B cell (primary cell): ENCODE measurements around the gene TMEM150A. TPM values are rescaled to one million over a fixed set of nuclear protein-coding genes. Genes with fewer than 3 reads are reported as not detected.
"Not testable (repeated sequence)": the region's sequence is repeated elsewhere in the genome, so short reads cannot be mapped to it uniquely, and the experiment has no call there.

Experiments used
- ATAC-seq: fragments of 200-7000 bp; cut with Tn5 transposase; one replicate; pipeline ENCODE4 v1.10.0; 2021; ENCODE audit warnings: low read depth, mild to moderate bottlenecking, moderate number of reproducible peaks, moderate library complexity
- CTCF ChIA-PET: fragments of 350-600 bp; sonication (Branson Sonifier 250); formaldehyde crosslinking; loops from one replicate; lab custom pipeline; 2021; ENCODE audit warnings: antibody characterized with exemption, inconsistent platforms; lab: Charles Lee
- POLR2A ChIA-PET: fragments of 350-600 bp; sonication (Branson Sonifier 250); formaldehyde crosslinking; loops from one replicate; lab custom pipeline; 2021; ENCODE audit warnings: antibody characterized with exemption; lab: Charles Lee
- DNase-seq: peaks from one replicate; pipeline ENCODE4 v3.0.0; 2013
- H2AFZ ChIP-seq: 2 replicates; pipeline ENCODE4 v1.6.1; 2012; ENCODE audit warnings: mild to moderate bottlenecking, low read depth, low read length; ENCODE audit not compliant: insufficient read depth, poor library complexity, severe bottlenecking
- H3K27ac ChIP-seq, 2 donors: 1 replicate in 1 of 2; 2 replicates in 1 of 2; pipeline ENCODE4 v1.5.1; 2012 to 2013; ENCODE audit warnings: low read length in 2 of 2, mild to moderate bottlenecking in 2 of 2, moderate library complexity in 1 of 2
- H3K27me3 ChIP-seq, 4 experiments: fragments of 200-600 bp in 1 of 4; sonication (generic) in 1 of 4; replicated peaks in 1 of 4; 1 replicate in 2 of 4; 2 replicates in 2 of 4; pipeline versions ENCODE4 v1.6.1 to v1.7.0; 2013 to 2016; ENCODE audit warnings: low read length in 3 of 4, mild to moderate bottlenecking in 2 of 4, mixed read lengths in 1 of 4, moderate library complexity in 1 of 4; ENCODE audit not compliant: insufficient read depth in 4 of 4, control insufficient read depth in 3 of 4; ENCODE audit errors: control extremely low read depth in 1 of 4
- H3K36me3 ChIP-seq, 2 experiments: replicated peaks in 1 of 2; 1 replicate in 1 of 2; 2 replicates in 1 of 2; pipeline versions ENCODE4 v1.6.1 to v1.7.1; 2013; ENCODE audit warnings: low read length in 1 of 2; ENCODE audit not compliant: insufficient read depth in 2 of 2, control insufficient read depth in 1 of 2; ENCODE audit errors: control extremely low read depth in 1 of 2, extremely low read depth in 1 of 2
- H3K4me1 ChIP-seq, 2 donors: fragments of 200-600 bp in 1 of 2; sonication (generic) in 1 of 2; 1 replicate in 1 of 2; 2 replicates in 1 of 2; pipeline versions ENCODE4 v1.5.1 to v1.6.1; 2013 to 2017; ENCODE audit warnings: low read length in 2 of 2; ENCODE audit not compliant: control insufficient read depth in 2 of 2, insufficient read depth in 2 of 2
- H3K4me2 ChIP-seq: replicated peaks from 2 replicates; pipeline ENCODE3; 2012; ENCODE audit warnings: mild to moderate bottlenecking, low read depth, low read length; ENCODE audit not compliant: poor library complexity, severe bottlenecking
- H3K4me3 ChIP-seq, 5 experiments: fragments of 200-600 bp in 1 of 5; sonication (generic) in 1 of 5; 1 replicate in 3 of 5; 2 replicates in 2 of 5; pipeline versions ENCODE4 v1.5.1 to v1.7.0; 2011 to 2016; ENCODE audit warnings: low read length in 4 of 5, mild to moderate bottlenecking in 4 of 5, low read depth in 2 of 5, control low read depth in 1 of 5, moderate library complexity in 1 of 5; ENCODE audit not compliant: insufficient read depth in 1 of 5; ENCODE audit errors: control extremely low read depth in 1 of 5, extremely low read depth in 1 of 5
- H3K79me2 ChIP-seq: fragments of 200-600 bp; sonication (generic); one replicate; pipeline ENCODE4 v1.6.0; 2016; ENCODE audit warnings: low read length; ENCODE audit not compliant: control insufficient read depth, insufficient read depth
- H3K9ac ChIP-seq: fragments of 200-600 bp; sonication (generic); 2 replicates; pipeline ENCODE4 v1.6.1; 2017; ENCODE audit warnings: mild to moderate bottlenecking, low read length, moderate library complexity
- H3K9me3 ChIP-seq, 3 donors: one replicate each; pipeline versions ENCODE4 v1.6.1 to v1.7.1; 2013; ENCODE audit warnings: low read length in 2 of 3; ENCODE audit not compliant: control insufficient read depth in 2 of 3, insufficient read depth in 1 of 3; ENCODE audit errors: control extremely low read depth in 1 of 3
- H4K20me1 ChIP-seq: 2 replicates; pipeline ENCODE4 v1.6.0; 2012; ENCODE audit warnings: mild to moderate bottlenecking, low read length; ENCODE audit not compliant: insufficient read depth, control insufficient read depth, poor library complexity, severe bottlenecking
- H3K27ac Mint-ChIP-seq: one replicate; pipeline ENCODE4 v1.8.0; 2021; ENCODE audit warnings: mixed read lengths
- H3K27me3 Mint-ChIP-seq: one replicate; pipeline ENCODE4 v1.8.0; 2021; ENCODE audit warnings: mixed read lengths
- H3K4me1 Mint-ChIP-seq: one replicate; pipeline ENCODE4 v1.8.0; 2021; ENCODE audit warnings: mixed read lengths
- H3K4me3 Mint-ChIP-seq: one replicate; pipeline ENCODE4 v1.8.0; 2021; ENCODE audit warnings: mixed read lengths
- H3K9me3 Mint-ChIP-seq: one replicate; pipeline ENCODE4 v1.8.0; 2022; ENCODE audit warnings: mixed read lengths; ENCODE audit not compliant: insufficient read depth
- EZH2 ChIP-seq: IDR thresholded peaks from 2 replicates; pipeline ENCODE4 v1.6.1; 2012; ENCODE audit warnings: borderline replicate concordance, low read depth, mild to moderate bottlenecking, moderate library complexity, low read length; ENCODE audit not compliant: insufficient read depth, poor library complexity, severe bottlenecking
- WGBS: methylation state at CpG from one replicate; pipeline ENCODE4 v1.1.5; 2013; ENCODE audit warnings: missing lambda C conversion rate; ENCODE audit not compliant: insufficient coverage; 5-methylcytosine and 5-hydroxymethylcytosine counted together
- intact Hi-C: fragments of 100-400 bp; cut with micrococcal nuclease; formaldehyde crosslinking; loops from one replicate; pipeline ENCODE4 v1.10.0; 2022
- polyA plus RNA-seq: library from polyadenylated mRNA; depleted of rRNA; stranded (reverse); fragments of >200 nt; gene quantifications from 2 replicates; pipeline ENCODE4 v1.2.3, GENCODE V29; 2012
- total RNA-seq, 2 donors: library from RNA; stranded (reverse); fragments of 120-200 nt in 1 of 2; gene quantifications; 1 replicate in 1 of 2; 2 replicates in 1 of 2; pipeline versions ENCODE4 v1.2.3 to v1.2.4, GENCODE V29; 2013 to 2022
- TF ChIP-seq, protein P1 (sequence below): fragments of 200-600 bp; IDR thresholded peaks from one replicate; pipeline ENCODE4 v1.8.0; 2022; ENCODE audit warnings: antibody characterized with exemption, mild to moderate bottlenecking

Gene TMEM150A
- total and polyA plus RNA-seq, 2 donors (not counting 1 experiment from before 2014, with no cell fraction given), result 23.0 to 26.4 TPM

DNA sequence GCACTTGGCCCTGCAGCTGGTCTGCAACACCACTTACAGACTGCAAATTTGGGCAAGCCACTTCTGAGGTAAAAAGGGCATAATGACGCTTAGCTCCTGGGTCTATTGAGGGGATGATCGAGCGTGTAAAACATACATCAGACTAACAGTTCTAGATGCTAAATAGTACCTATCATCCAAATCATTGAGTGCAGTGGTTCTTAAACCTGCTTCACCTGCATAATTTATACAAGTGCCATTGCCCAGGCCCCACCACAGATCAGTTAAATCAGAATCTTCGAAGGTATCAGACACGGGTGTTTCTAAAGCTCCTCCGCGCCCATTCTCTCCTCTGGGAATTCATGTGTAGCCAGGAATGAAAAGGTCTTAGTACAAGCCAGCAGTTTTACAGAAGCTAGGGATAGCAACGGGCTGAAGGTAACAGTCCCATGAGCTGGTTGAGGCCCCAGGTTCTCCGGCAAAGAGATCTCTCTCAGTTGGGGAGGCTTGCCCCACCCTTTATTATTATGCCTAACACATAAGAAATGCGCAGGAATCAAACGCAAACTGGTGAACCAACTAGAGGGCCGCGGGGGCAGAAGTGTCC is 7.7 kb downstream of the TMEM150A start:
- Histone ChIP-seq H4K20me1 (peaks cover 14% of the 10 kb centered on the region), H3K79me2 (peaks cover 45% of the 10 kb centered on the region), H3K4me1 (peaks cover 17 to 23% of the 10 kb centered on the region in 2 donors), H3K4me3 (peak overlapping the region; percentile 65 to 93 (median 86)), H3K36me3 (peaks cover 0 to 28% of the 10 kb centered on the region in 2 experiments), H3K9ac (peak overlapping the region; percentile 97), H3K27me3 (no peaks in the 10 kb centered on the region), H2AFZ (peak overlapping the region; percentile 87), H3K9me3 (no peaks in the 10 kb centered on the region), H3K4me2 (peak overlapping the region; percentile 83), H3K27ac (peak overlapping the region; percentile 76 to 81)
- Mint-ChIP-seq H3K4me1 (peaks cover 29% of the 10 kb centered on the region), H3K4me3 (peak overlapping the region; percentile 92), H3K9me3 (no peaks in the 10 kb centered on the region), H3K27me3 (no peaks in the 10 kb centered on the region), H3K27ac (peak overlapping the region; percentile 95)
- no peak for ATAC-seq
- ChIA-PET CTCF (interaction anchor here (1.0 to 4.5 kb wide), 6 partner anchors 10 to 203 kb away, joined by 3 to 21 read pairs (median 4); partner anchors contain the start of gene VAMP5), POLR2A (interaction anchor here (0.5 to 2.9 kb wide), 14 partner anchors 10 to 282 kb away, joined by 3 to 13 read pairs (median 4); partner anchors contain the start of genes C2orf68, MAT2A, SH2D6 and VAMP5)
- TF ChIP-seq, protein P1, sequence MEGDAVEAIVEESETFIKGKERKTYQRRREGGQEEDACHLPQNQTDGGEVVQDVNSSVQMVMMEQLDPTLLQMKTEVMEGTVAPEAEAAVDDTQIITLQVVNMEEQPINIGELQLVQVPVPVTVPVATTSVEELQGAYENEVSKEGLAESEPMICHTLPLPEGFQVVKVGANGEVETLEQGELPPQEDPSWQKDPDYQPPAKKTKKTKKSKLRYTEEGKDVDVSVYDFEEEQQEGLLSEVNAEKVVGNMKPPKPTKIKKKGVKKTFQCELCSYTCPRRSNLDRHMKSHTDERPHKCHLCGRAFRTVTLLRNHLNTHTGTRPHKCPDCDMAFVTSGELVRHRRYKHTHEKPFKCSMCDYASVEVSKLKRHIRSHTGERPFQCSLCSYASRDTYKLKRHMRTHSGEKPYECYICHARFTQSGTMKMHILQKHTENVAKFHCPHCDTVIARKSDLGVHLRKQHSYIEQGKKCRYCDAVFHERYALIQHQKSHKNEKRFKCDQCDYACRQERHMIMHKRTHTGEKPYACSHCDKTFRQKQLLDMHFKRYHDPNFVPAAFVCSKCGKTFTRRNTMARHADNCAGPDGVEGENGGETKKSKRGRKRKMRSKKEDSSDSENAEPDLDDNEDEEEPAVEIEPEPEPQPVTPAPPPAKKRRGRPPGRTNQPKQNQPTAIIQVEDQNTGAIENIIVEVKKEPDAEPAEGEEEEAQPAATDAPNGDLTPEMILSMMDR, result no peak
- WGBS, result 30% methylated on average over 9 of the region's 13 CpGs
- intact Hi-C loops, result loop anchor here (1.0 to 2.0 kb wide), 4 partner anchors 17 to 177 kb away; partner anchors contain the start of genes C2orf68, GGCX and SH2D6
- DNase-seq, result no peak

DNA sequence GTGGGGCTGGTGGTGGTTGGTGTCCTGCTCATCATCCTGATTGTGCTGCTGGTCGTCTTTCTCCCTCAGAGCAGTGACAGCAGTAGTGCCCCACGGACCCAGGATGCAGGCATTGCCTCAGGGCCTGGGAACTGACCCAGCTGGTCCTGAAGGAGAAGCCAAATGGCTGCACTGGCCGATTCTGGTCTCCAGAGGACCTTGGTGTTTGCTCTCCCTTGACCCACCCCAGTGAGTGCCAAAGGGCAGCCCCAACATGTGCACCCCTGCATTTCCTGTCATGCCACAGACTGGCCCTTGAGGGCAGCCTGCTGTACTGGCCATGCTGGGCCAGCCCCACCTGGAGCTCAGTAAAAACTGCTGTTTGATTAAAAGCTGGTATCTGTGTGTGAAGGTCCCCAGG is 9.5 kb downstream of the TMEM150A start:
- 92% methylated on average over 3 of the region's 3 CpGs for WGBS
- intact Hi-C loops, result no loop called here
- Histone ChIP-seq H3K27ac (no peak overlapping the region), H3K4me1 (peaks cover 17 to 28% of the 10 kb centered on the region in 2 donors), H3K9me3 (no peaks in the 10 kb centered on the region), H3K27me3 (no peaks in the 10 kb centered on the region), H3K36me3 (peaks cover 0 to 14% of the 10 kb centered on the region in 2 experiments), H2AFZ (no peak overlapping the region), H4K20me1 (peaks cover 14% of the 10 kb centered on the region), H3K79me2 (peaks cover 45% of the 10 kb centered on the region), H3K4me2 (no peak overlapping the region), H3K9ac (no peak overlapping the region), H3K4me3 (no peak overlapping the region)
- DNase-seq, result no peak
- H3K9me3 Mint-ChIP-seq, result no peaks in the 10 kb centered on the region
- no peak overlapping the region for H3K4me3 Mint-ChIP-seq
- no peak overlapping the region for H3K27ac Mint-ChIP-seq
- peaks cover 36% of the 10 kb centered on the region for H3K4me1 Mint-ChIP-seq
- ChIA-PET POLR2A (no interaction called here), CTCF (no interaction called here)
- H3K27me3 Mint-ChIP-seq, result no peaks in the 10 kb centered on the region
- TF ChIP-seq, protein P1, result no peak
- TF ChIP-seq EZH2, result no peak
- ATAC-seq, result no peak

DNA sequence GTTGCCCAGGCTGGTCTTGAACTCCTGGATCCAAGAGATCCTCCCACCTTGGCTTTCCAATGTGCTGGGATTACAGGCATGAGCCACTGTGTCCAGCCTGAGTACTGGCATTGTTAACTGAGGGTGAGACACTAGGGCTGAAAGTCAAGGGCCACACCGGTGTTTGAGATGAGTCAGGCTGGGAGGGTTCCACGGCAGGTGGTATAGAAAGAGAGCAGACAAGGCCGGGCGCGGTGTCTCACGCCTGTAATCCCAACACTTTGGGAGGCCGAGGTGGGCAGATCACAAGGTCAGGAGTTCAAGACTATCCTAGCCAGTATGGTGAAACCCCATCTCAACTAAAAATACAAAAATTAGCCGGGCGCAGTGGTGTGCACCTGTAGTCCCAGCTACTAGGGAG is 10.2 kb downstream of the TMEM150A start:
- DNase-seq, H3K4me2 ChIP-seq, H2AFZ ChIP-seq, H3K9me3 ChIP-seq, POLR2A ChIA-PET, H3K9me3 Mint-ChIP-seq, H3K36me3 ChIP-seq, ATAC-seq, H3K27me3 Mint-ChIP-seq, H3K27ac Mint-ChIP-seq, H3K27ac ChIP-seq, H3K9ac ChIP-seq, intact Hi-C loops, H3K4me3 ChIP-seq, H3K27me3 ChIP-seq: not testable (repeated sequence)
- Histone ChIP-seq H3K4me1 (peaks cover 24 to 35% of the 10 kb centered on the region in 2 donors), H4K20me1 (peaks cover 11% of the 10 kb centered on the region), H3K79me2 (peaks cover 42% of the 10 kb centered on the region)
- 97% methylated on average over 5 of the region's 9 CpGs for WGBS
- Mint-ChIP-seq H3K4me1 (peaks cover 42% of the 10 kb centered on the region), H3K4me3 (peak overlapping the region; percentile 45)
- CTCF ChIA-PET, result interaction anchor here (1.8 kb wide), 1 partner anchor 10 kb away, joined by 4 read pairs; the partner anchor contains the start of gene TMEM150A
